Fibroblast of skin of abdomen (primary cell): ENCODE data around the gene OXGR1. TPM values are rescaled to one million over a fixed set of nuclear protein-coding genes. Genes with fewer than 3 reads are reported as not detected.
"Not testable (repeated sequence)": the region's sequence is repeated elsewhere in the genome, so short reads cannot be mapped to it uniquely, and the experiment has no call there.

Experiments
- DNase-seq: peaks from one replicate; pipeline ENCODE4 v3.0.0-alpha.2; 2013
- polyA plus RNA-seq, 2 experiments: library from polyadenylated mRNA; unstranded; fragments of 120-200 nt; gene quantifications; one replicate each; pipeline ENCODE4 v1.2.1, GENCODE V29; 2013; ENCODE audit not compliant: insufficient read length in 2 of 2

OXGR1 gene
- not detected for polyA plus RNA-seq (2013, experiment 1 of 2; ENCODE audit: insufficient read length)
- not detected for polyA plus RNA-seq (2013, experiment 2 of 2; ENCODE audit: insufficient read length)

- no peak for DNase-seq
Measured at GRCh38 chr13:96994017-96994857, at the start of gene OXGR1. Gene OXGR1, minus strand, starts transcription at chr13:96994476. Its CDS starts 6,717 bp downstream, at chr13:96987759.

- peak; percentile 90 for DNase-seq
Measured at GRCh38 chr13:97043302-97043701, 49.0 kb upstream of the OXGR1 start.

- DNase-seq = peak; percentile 68
Measured at GRCh38 chr13:97030705-97031452, 36.6 kb upstream of the OXGR1 start.

- peak; percentile 58 for DNase-seq
Measured at GRCh38 chr13:97028441-97029299, 34.4 kb upstream of the OXGR1 start.

GRCh38 chr13:97027162-97027554 is 32.9 kb upstream of the OXGR1 start:
- no peak for DNase-seq

GRCh38 chr13:97026531-97027161 is 32.4 kb upstream of the OXGR1 start:
- no peak for DNase-seq

- not testable (repeated sequence) for DNase-seq
Measured at GRCh38 chr13:97023812-97024211, 29.5 kb upstream of the OXGR1 start.

- DNase-seq = no peak
Measured at GRCh38 chr13:97023117-97023516, 28.8 kb upstream of the OXGR1 start.

- DNase-seq = no peak
Measured at GRCh38 chr13:97021241-97021640, 27.0 kb upstream of the OXGR1 start.

- DNase-seq = no peak
Measured at GRCh38 chr13:97020689-97021240, 26.5 kb upstream of the OXGR1 start.

- DNase-seq = no peak
Measured at GRCh38 chr13:97020194-97020593, 25.9 kb upstream of the OXGR1 start.

GRCh38 chr13:97019236-97019635 is 25.0 kb upstream of the OXGR1 start:
- no peak for DNase-seq

- DNase-seq = peak; percentile 57
Measured at GRCh38 chr13:97018029-97018819, 23.9 kb upstream of the OXGR1 start.

GRCh38 chr13:97017322-97017721 is 23.0 kb upstream of the OXGR1 start:
- no peak for DNase-seq

- peak; percentile 16 for DNase-seq
Measured at GRCh38 chr13:97015661-97016350, 21.5 kb upstream of the OXGR1 start.

- DNase-seq = no peak
Measured at GRCh38 chr13:97012251-97013048, 18.2 kb upstream of the OXGR1 start.

- DNase-seq = no peak
Measured at GRCh38 chr13:97011446-97012131, 17.3 kb upstream of the OXGR1 start.

- no peak for DNase-seq
Measured at GRCh38 chr13:97008643-97009042, 14.4 kb upstream of the OXGR1 start.
